Measurements from ENCODE around the gene KCNH4. TPM values are rescaled to one million over a fixed set of nuclear protein-coding genes. Genes with fewer than 3 reads are reported as not detected.
A peak's percentile ranks its signal among the peaks of the same experiment; 100 is the strongest.

The KCNH4 gene
- total RNA-seq, 2 donors from 2014 or later = 0.45 to 0.94 TPM

GRCh38 chr17:42133461-42134041, 47.4 kb downstream of the KCNH4 start:
- Mint-ChIP-seq H3K4me3 (peak overlapping the region; percentile 53), H3K36me3 (ENCODE audit: low read depth) (peaks cover 7% of the 10 kb centered on the region), H3K27me3 (no peaks in the 10 kb centered on the region), H3K27ac (peak overlapping the region; percentile 93), H3K4me1 (peaks cover 40% of the 10 kb centered on the region)
- no peaks in the 10 kb centered on the region for H3K9me3 ChIP-seq (ENCODE audit: control insufficient read depth, low read length, poor library complexity, severe bottlenecking)
- ATAC-seq = peak; percentile 71
- DNase-seq = no peak

- no peaks in the 10 kb centered on the region for H3K9me3 ChIP-seq (ENCODE audit: control insufficient read depth, low read length, poor library complexity, severe bottlenecking)
- Mint-ChIP-seq H3K4me1 (peaks cover 38% of the 10 kb centered on the region), H3K27me3 (no peaks in the 10 kb centered on the region), H3K4me3 (peak overlapping the region; percentile 53), H3K36me3 (ENCODE audit: low read depth) (peaks cover 9% of the 10 kb centered on the region), H3K27ac (peak overlapping the region; percentile 93)
- DNase-seq (no peak), ATAC-seq (peak; percentile 64)
Observed at GRCh38 chr17:42132941-42133340, 48.0 kb downstream of the KCNH4 start.

DNA sequence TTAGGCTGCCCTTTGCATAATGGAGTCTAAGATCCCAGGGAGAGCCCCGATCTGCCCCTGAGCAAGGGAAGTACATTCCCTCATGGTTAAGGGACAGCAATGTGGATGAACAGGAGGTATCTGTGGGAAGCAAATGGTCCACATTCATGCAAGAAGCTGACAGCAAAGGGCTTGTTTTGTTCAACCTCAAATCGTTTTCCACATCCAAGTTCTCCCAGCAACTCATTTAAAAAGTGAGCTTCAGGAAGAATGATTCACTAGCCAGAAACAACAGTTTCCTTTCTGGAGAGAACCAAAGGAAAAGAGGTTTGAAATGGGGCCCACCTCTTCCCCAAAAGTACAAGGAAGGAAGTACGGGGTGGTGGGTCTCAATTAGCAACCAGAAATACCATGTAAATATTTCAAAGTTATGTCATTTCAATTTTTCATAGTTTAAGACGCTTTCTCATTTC, 48.9 kb downstream of the KCNH4 start:
- Mint-ChIP-seq H3K36me3 (ENCODE audit: low read depth) (peaks cover 9% of the 10 kb centered on the region), H3K4me1 (peaks cover 40% of the 10 kb centered on the region), H3K4me3 (no peak overlapping the region), H3K27ac (peak overlapping the region; percentile 93), H3K27me3 (no peaks in the 10 kb centered on the region)
- DNase-seq = no peak
- no peaks in the 10 kb centered on the region for H3K9me3 ChIP-seq (ENCODE audit: control insufficient read depth, low read length, poor library complexity, severe bottlenecking)
- no peak for ATAC-seq

DNA sequence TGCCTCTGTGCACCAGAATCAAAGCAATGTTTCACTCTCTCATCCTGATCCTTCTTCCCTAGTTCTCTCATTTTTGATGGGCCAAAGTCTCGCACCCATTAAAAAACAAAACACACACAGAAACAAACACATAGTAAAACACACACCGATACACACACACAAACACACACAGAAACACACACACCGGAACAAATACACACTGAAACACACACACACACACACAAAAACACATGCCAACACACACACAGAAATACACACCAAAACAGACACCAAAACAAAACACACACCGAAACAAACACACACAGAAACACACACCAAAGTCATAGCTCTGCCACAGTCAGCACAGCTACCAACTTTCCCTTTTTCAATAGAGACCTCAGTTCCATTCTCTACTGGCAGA, 49.7 kb downstream of the KCNH4 start:
- H3K4me3 Mint-ChIP-seq = no peak overlapping the region
- peak overlapping the region; percentile 93 for H3K27ac Mint-ChIP-seq
- no peak for DNase-seq
- H3K4me1 Mint-ChIP-seq = peaks cover 35% of the 10 kb centered on the region
- no peak for ATAC-seq
- peaks cover 9% of the 10 kb centered on the region for H3K36me3 Mint-ChIP-seq (ENCODE audit: low read depth)
- no peaks in the 10 kb centered on the region for H3K9me3 ChIP-seq (ENCODE audit: control insufficient read depth, low read length, poor library complexity, severe bottlenecking)
- no peaks in the 10 kb centered on the region for H3K27me3 Mint-ChIP-seq

DNA sequence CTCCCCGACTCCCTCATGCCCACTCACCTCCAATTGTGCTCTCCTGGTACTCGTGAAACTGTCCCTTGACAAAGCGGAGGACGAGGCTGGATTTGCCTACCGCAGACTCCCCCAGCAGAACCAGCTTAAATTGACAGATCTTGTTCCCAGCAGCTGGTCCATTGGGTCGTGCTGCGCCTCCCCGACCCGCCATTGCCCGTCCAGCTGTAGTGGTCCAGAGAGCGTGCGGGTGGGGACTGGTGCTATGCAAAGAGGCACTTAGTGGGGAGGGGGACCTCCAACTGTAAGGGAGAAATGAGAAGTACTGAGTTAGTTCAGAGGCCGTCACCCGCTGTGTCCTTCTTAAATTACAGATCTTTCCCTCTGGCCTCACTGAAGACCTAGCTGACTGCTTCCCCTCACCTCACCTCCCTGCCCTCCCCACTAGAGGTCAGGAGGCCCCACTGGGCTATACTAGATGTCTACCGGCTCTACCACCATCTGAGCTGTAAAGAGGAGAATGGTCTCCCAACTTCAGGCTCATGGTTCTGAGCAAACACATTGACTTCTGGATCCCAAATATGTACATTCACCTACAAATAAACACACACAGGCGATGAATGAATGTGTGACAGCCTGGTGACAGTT, 50.5 kb downstream of the KCNH4 start:
- Mint-ChIP-seq H3K36me3 (ENCODE audit: low read depth) (peaks cover 7% of the 10 kb centered on the region), H3K27ac (peak overlapping the region; percentile 93), H3K27me3 (no peaks in the 10 kb centered on the region), H3K4me3 (peak overlapping the region; percentile 45), H3K4me1 (peaks cover 28% of the 10 kb centered on the region)
- DNase-seq = no peak
- no peaks in the 10 kb centered on the region for H3K9me3 ChIP-seq (ENCODE audit: control insufficient read depth, low read length, poor library complexity, severe bottlenecking)
- ATAC-seq = no peak

DNA sequence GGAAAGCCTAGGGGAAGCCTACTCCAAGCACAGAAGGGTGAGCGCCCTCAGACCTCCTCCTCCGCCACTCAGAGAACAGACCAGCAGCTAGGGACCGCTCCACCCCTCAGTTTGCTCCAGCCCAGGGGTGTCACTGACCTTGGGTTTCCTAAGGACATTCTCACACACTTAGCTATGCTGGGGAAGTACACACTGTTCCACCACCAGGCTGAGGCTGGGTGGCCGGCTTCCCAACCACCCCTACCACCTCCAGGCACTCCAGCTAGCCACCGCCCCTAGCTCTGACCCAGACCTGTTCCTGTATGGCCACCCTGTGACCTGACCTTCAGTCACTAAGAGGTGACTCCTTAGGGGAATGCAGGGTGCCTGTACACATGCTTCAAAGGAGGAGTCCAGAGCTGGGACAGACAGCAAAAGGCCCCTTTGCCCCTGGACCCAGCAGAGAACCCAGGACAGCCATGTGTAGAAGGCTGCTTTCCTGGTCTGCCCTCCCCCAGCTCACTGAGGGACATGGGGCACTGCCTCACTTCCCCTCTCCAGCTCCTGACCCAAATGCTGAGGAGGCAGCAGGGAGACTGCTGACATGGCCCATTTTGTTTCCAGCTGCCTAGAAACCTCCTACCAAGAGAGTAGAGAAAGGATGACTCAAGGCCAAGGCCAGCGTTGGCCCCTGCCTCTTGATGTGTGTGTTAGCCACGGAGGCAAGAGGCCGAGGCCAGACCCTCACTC, 51.7 kb downstream of the KCNH4 start:
- H3K27me3 Mint-ChIP-seq = no peaks in the 10 kb centered on the region
- ATAC-seq = no peak
- no peaks in the 10 kb centered on the region for H3K9me3 ChIP-seq (ENCODE audit: control insufficient read depth, low read length, poor library complexity, severe bottlenecking)
- H3K27ac Mint-ChIP-seq = peak overlapping the region; percentile 41
- H3K4me1 Mint-ChIP-seq = peaks cover 29% of the 10 kb centered on the region
- DNase-seq = no peak
- H3K36me3 Mint-ChIP-seq (ENCODE audit: low read depth) = peaks cover 7% of the 10 kb centered on the region
- no peak overlapping the region for H3K4me3 Mint-ChIP-seq

DNA sequence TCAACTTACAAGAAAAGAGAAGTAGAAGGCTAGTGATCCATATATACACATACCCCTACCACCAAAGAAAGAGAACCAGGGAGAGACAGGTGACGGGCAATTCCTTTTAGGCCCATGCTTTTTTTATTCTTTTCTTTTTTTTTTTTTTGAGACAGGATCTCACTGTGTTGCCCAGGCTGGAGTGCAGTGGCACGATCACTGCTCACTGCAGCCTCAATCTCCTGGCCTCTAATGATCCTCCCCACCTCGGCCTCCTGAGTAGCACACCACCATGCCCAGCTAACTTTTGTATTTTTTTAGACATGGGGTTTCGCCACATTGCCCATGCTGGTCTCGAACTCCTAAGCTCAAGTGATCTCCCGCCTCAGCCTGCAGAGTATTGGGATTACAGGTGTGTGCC, 53.5 kb downstream of the KCNH4 start:
- H3K27ac Mint-ChIP-seq = peak overlapping the region; percentile 41
- no peaks in the 10 kb centered on the region for H3K9me3 ChIP-seq (ENCODE audit: control insufficient read depth, low read length, poor library complexity, severe bottlenecking)
- no peak for ATAC-seq
- DNase-seq = no peak
- H3K4me3 Mint-ChIP-seq = no peak overlapping the region
- no peaks in the 10 kb centered on the region for H3K27me3 Mint-ChIP-seq
- H3K4me1 Mint-ChIP-seq = peaks cover 16% of the 10 kb centered on the region
- peaks cover 7% of the 10 kb centered on the region for H3K36me3 Mint-ChIP-seq (ENCODE audit: low read depth)

- Mint-ChIP-seq H3K36me3 (ENCODE audit: low read depth) (peaks cover 7% of the 10 kb centered on the region), H3K4me3 (no peak overlapping the region), H3K4me1 (peaks cover 15% of the 10 kb centered on the region), H3K27me3 (no peaks in the 10 kb centered on the region), H3K27ac (peak overlapping the region; percentile 41)
- no peaks in the 10 kb centered on the region for H3K9me3 ChIP-seq (ENCODE audit: control insufficient read depth, low read length, poor library complexity, severe bottlenecking)
- DNase-seq = no peak
- no peak for ATAC-seq
Observed at GRCh38 chr17:42126836-42127235, 54.1 kb downstream of the KCNH4 start.

DNA sequence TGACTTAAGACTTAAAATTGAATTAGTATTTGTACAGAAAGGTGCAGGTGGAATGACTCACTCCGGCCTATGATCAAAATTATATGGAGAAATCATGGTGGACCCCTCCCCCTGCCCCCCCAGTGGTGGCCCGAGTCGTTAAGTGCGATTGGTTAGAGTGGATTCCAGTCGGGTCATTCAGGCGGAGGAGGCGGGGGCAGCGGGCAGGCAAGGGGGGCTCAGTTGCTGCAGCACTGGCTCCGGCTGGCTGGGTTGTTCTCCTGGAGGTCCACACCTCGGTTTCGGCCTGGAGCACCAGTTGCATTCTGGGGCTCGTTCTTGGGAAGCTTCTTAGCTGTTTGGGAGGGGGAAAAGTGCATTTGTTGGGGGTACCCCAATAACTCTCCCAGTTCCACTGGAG, 55.4 kb downstream of the KCNH4 start:
- no peak for ATAC-seq
- DNase-seq = no peak
- peaks cover 8% of the 10 kb centered on the region for H3K4me1 Mint-ChIP-seq
- H3K27me3 Mint-ChIP-seq = no peaks in the 10 kb centered on the region
- peaks cover 3% of the 10 kb centered on the region for H3K36me3 Mint-ChIP-seq (ENCODE audit: low read depth)
- no peak overlapping the region for H3K4me3 Mint-ChIP-seq
- no peaks in the 10 kb centered on the region for H3K9me3 ChIP-seq (ENCODE audit: control insufficient read depth, low read length, poor library complexity, severe bottlenecking)
- peak overlapping the region; percentile 67 for H3K27ac Mint-ChIP-seq

- Mint-ChIP-seq H3K4me3 (no peak overlapping the region), H3K4me1 (peaks cover 13% of the 10 kb centered on the region), H3K27me3 (no peaks in the 10 kb centered on the region), H3K27ac (no peak overlapping the region), H3K36me3 (ENCODE audit: low read depth) (peaks cover 3% of the 10 kb centered on the region)
- DNase-seq = no peak
- H3K9me3 ChIP-seq (ENCODE audit: control insufficient read depth, low read length, poor library complexity, severe bottlenecking) = no peaks in the 10 kb centered on the region
- ATAC-seq = no peak
Observed at GRCh38 chr17:42124256-42124655, 56.7 kb downstream of the KCNH4 start.

DNA sequence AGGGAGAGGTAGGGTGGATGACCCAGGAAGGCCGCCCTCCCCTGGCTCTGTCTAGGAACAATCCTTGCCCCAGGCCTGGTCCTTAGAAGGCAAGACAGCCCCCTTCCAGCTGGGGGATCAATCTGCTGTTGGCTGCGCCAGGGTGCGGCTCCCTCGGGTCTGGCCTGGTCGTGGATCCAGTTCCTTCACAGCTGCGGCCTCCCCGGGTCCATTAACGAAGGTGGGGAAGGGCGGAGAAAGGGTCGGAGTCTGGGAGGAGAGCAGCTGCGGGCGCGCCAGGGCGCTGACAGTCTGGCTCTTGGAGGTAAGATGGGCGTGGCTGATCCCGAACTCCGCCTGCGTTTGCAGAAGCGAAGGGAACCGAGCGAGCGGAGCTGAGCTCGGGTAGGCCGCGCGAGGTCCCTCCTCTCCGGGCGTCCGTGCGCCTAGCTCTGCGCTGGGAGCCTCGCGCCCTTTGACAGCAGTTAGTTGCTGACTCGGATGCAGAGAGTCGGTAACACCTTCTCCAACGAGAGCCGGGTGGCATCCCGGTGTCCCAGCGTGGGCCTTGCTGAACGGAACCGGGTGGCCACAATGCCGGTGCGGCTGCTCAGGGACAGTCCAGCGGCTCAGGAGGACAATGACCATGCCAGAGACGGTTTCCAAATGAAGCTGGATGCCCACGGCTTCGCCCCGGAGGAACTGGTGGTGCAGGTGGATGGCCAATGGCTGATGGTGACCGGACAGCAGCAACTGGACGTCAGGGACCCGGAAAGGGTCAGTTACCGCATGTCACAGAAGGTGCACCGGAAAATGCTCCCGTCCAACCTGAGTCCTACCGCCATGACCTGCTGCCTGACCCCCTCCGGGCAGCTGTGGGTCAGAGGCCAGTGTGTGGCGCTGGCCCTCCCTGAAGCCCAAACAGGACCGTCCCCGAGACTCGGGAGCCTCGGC, 58.3 kb downstream of the KCNH4 start, which contains the start of gene HSPB9:
TSS of gene HSPB9 (plus strand) at position 434 of the 933 bp plus-strand sequence. CDS start at position 481, 47 bp downstream.
- peak within 1 kb of the TSS; percentile 82 for H3K4me3 Mint-ChIP-seq
- no peak for ATAC-seq
- H3K36me3 Mint-ChIP-seq (ENCODE audit: low read depth) = no peaks in the 10 kb centered on the region
- peak within 1 kb of the TSS; percentile 37 for H3K27ac Mint-ChIP-seq
- no peak for DNase-seq
- H3K9me3 ChIP-seq (ENCODE audit: control insufficient read depth, low read length, poor library complexity, severe bottlenecking) = no peaks in the 10 kb centered on the region
- no peaks in the 10 kb centered on the region for H3K27me3 Mint-ChIP-seq
- peaks cover 15% of the 10 kb centered on the region for H3K4me1 Mint-ChIP-seq

GRCh38 chr17:42120770-42121769, 59.9 kb downstream of the KCNH4 start, which contains the start of gene KAT2A:
KAT2A (minus strand) TSS chr17:42121367; CDS start chr17:42121304, 63 bp downstream.
- Mint-ChIP-seq H3K4me1 (peaks cover 19% of the 10 kb centered on the region), H3K27ac (peak within 1 kb of the TSS; percentile 37), H3K36me3 (ENCODE audit: low read depth) (no peaks in the 10 kb centered on the region), H3K27me3 (no peaks in the 10 kb centered on the region), H3K4me3 (peak within 1 kb of the TSS; percentile 82)
- ATAC-seq = peak; percentile 90
- DNase-seq = peak; percentile 63 to 69 (median 64)
- no peaks in the 10 kb centered on the region for H3K9me3 ChIP-seq (ENCODE audit: control insufficient read depth, low read length, poor library complexity, severe bottlenecking)
